Measurements from ENCODE around the gene RMND5B. TPM values are rescaled to one million over a fixed set of nuclear protein-coding genes. Genes with fewer than 3 reads are reported as not detected.

Gene RMND5B
- total and polyA plus RNA-seq, 2 donors (not counting 1 experiment from before 2014, with no cell fraction given) = 46.1 to 52.7 TPM

- Mint-ChIP-seq H3K4me3 (no peak overlapping the region), H3K27ac (peak overlapping the region; percentile 59), H3K9me3 (ENCODE audit: insufficient read depth) (no peaks in the 10 kb centered on the region), H3K4me1 (peaks cover 46% of the 10 kb centered on the region), H3K27me3 (no peaks in the 10 kb centered on the region)
- WGBS (ENCODE audit: insufficient coverage) = 92% methylated on average over 9 of the region's 13 CpGs
- H3K36me3 ChIP-seq (replicated peaks in 1 of 2; ENCODE audit: control extremely low read depth in 1 of 2, control insufficient read depth in 1 of 2, extremely low read depth in 1 of 2, insufficient read depth in 2 of 2, low read length in 1 of 2) = peaks cover 0 to 42% of the 10 kb centered on the region in 2 experiments
- peaks cover 68% of the 10 kb centered on the region for H4K20me1 ChIP-seq (ENCODE audit: control insufficient read depth, insufficient read depth, low read length, poor library complexity, severe bottlenecking)
- no peak overlapping the region for H3K9ac ChIP-seq (ENCODE audit: low read length)
- no peaks in the 10 kb centered on the region for H3K27me3 ChIP-seq (replicated peaks in 1 of 4; ENCODE audit: control extremely low read depth in 1 of 4, control insufficient read depth in 3 of 4, insufficient read depth in 4 of 4, low read length in 3 of 4)
- CTCF ChIA-PET = interaction anchor here (2.8 to 5.5 kb wide), 3 partner anchors 19 to 48 kb away, joined by 18 to 50 read pairs (median 24); no protein-coding TSS in a partner anchor
- intact Hi-C loops (cut with micrococcal nuclease) = no loop called here
- TF ChIP-seq CTCF (IDR thresholded peaks at IDR 0.05) (no peak), EZH2 (IDR thresholded peaks at IDR 0.05; ENCODE audit: borderline replicate concordance, insufficient read depth, low read depth, low read length, poor library complexity, severe bottlenecking) (no peak)
- no peak overlapping the region for H3K4me3 ChIP-seq (ENCODE audit: control extremely low read depth in 1 of 5, extremely low read depth in 1 of 5, insufficient read depth in 1 of 5, low read depth in 2 of 5, low read length in 4 of 5)
- no peak overlapping the region for H3K27ac ChIP-seq (ENCODE audit: low read length in 2 of 2)
- DNase-seq (no peak), ATAC-seq (ENCODE audit: low read depth) (no peak)
- POLR2A ChIA-PET = no interaction called here
- H3K4me2 ChIP-seq (replicated peaks; ENCODE audit: low read depth, low read length, poor library complexity, severe bottlenecking) = no peak overlapping the region
- peaks cover 41 to 44% of the 10 kb centered on the region in 2 donors for H3K4me1 ChIP-seq (ENCODE audit: control insufficient read depth in 2 of 2, insufficient read depth in 2 of 2, low read length in 2 of 2)
- no peaks in the 10 kb centered on the region for H3K9me3 ChIP-seq (ENCODE audit: control extremely low read depth in 1 of 3, control insufficient read depth in 2 of 3, insufficient read depth in 1 of 3, low read length in 2 of 3)
- H2AFZ ChIP-seq (ENCODE audit: insufficient read depth, low read depth, low read length, poor library complexity, severe bottlenecking) = no peak overlapping the region
- H3K79me2 ChIP-seq (ENCODE audit: control insufficient read depth, insufficient read depth, low read length) = peaks cover 63% of the 10 kb centered on the region
Observed at GRCh38 chr5:178123094-178123965, 7.5 kb upstream of the RMND5B start.
